Muscle layer of duodenum (tissue), 2 donors: ENCODE measurements around the gene RBM44.

Experiments used
- H3K27ac ChIP-seq: one replicate; pipeline ENCODE4 v1.7.0; 2013; ENCODE audit warnings: mild to moderate bottlenecking, low read length
- H3K27me3 ChIP-seq: one replicate; pipeline ENCODE4 v1.7.0; 2013; ENCODE audit warnings: low read depth, mild to moderate bottlenecking, control low read depth, low read length
- H3K36me3 ChIP-seq, 2 donors: one replicate each; pipeline ENCODE4 v1.7.0; 2013; ENCODE audit warnings: low read length in 2 of 2, control low read depth in 1 of 2, mild to moderate bottlenecking in 1 of 2; ENCODE audit not compliant: insufficient read depth in 2 of 2, control insufficient read depth in 1 of 2
- H3K4me1 ChIP-seq, 2 donors: one replicate each; pipeline ENCODE4 v1.7.0; 2013; ENCODE audit warnings: low read length in 2 of 2, mild to moderate bottlenecking in 2 of 2, control low read depth in 1 of 2, moderate library complexity in 1 of 2; ENCODE audit not compliant: insufficient read depth in 2 of 2, control insufficient read depth in 1 of 2
- H3K4me3 ChIP-seq, 2 donors: one replicate each; pipeline ENCODE4 v1.7.0; 2013; ENCODE audit warnings: low read length in 2 of 2, low read depth in 1 of 2, mild to moderate bottlenecking in 1 of 2
- H3K9me3 ChIP-seq, 2 donors: one replicate each; pipeline ENCODE4 v1.7.0; 2013; ENCODE audit warnings: low read length in 2 of 2, control low read depth in 1 of 2, mild to moderate bottlenecking in 1 of 2; ENCODE audit not compliant: control insufficient read depth in 1 of 2
- donor health status: healthy.

RBM44 gene

DNA sequence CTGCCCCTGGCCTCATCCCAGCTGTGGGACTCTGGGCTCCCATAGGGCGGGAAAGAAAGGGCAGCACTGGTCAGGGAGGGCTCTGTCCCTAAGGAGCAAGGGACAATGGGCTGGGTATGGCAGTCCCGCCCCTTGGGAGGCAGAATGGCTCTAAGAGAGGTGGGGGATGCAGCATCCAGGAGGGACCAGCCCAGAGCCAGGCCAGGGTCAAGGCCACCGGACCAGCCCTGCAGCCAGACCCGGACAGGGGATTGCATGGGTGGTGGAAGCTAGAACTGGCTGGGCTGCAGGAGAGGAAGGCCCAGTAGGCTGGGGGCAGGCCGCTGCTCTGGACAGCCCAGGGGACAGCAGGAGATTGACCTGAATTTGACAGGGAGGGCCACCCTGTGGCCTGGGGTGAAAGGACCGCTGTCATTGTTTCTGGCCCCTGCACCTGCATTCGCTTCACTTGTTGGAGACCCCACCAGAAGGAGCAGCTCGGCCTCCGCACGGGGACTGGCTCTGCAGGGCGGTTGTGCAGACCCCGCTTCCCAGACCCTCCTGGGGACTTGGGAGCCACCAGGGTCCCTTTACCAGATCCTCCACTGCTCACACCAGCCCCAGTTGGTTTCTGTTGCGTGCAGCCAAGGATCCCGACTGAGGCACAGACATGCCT is 75.4 kb downstream of the RBM44 start:
- Histone ChIP-seq H3K4me3 (peak overlapping the region in 1 of 2 donors; percentile 17), H3K36me3 (no peaks in the 10 kb centered on the region), H3K4me1 (peaks cover 0 to 38% of the 10 kb centered on the region in 2 donors), H3K9me3 (no peaks in the 10 kb centered on the region), H3K27ac (peak overlapping the region; percentile 0), H3K27me3 (no peaks in the 10 kb centered on the region)

DNA sequence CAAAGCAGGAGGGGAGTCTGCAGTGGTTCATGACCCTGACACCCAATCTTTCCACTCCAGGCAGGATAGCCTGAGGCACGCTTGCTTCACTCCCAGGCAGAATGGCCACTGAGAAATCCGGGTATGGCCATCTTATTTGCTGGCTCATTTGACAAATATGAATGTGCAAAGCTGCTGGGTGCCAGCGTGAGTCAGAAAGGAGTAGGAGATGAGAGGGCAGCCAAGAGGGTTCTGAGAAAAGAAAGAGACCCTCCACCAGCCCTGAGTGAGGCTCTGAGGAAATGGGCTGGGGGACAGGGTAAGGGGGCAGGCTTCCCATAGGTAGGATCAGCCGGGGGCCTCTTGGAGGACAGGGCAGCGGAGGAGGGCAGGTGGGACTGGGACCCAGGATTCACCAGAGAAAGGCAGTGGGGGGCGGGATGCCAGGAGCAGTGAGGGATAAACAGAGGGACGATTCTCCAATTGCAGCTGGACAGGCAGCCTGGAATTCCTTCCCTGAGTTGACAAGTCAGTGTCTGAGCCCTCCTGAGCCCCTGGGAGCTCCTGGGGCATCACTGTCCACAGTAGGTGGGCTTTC is 76.1 kb downstream of the RBM44 start:
- Histone ChIP-seq H3K27me3 (no peaks in the 10 kb centered on the region), H3K27ac (peak overlapping the region; percentile 23), H3K4me3 (no peak overlapping the region), H3K9me3 (no peaks in the 10 kb centered on the region), H3K36me3 (no peaks in the 10 kb centered on the region), H3K4me1 (peaks cover 0 to 38% of the 10 kb centered on the region in 2 donors)

DNA sequence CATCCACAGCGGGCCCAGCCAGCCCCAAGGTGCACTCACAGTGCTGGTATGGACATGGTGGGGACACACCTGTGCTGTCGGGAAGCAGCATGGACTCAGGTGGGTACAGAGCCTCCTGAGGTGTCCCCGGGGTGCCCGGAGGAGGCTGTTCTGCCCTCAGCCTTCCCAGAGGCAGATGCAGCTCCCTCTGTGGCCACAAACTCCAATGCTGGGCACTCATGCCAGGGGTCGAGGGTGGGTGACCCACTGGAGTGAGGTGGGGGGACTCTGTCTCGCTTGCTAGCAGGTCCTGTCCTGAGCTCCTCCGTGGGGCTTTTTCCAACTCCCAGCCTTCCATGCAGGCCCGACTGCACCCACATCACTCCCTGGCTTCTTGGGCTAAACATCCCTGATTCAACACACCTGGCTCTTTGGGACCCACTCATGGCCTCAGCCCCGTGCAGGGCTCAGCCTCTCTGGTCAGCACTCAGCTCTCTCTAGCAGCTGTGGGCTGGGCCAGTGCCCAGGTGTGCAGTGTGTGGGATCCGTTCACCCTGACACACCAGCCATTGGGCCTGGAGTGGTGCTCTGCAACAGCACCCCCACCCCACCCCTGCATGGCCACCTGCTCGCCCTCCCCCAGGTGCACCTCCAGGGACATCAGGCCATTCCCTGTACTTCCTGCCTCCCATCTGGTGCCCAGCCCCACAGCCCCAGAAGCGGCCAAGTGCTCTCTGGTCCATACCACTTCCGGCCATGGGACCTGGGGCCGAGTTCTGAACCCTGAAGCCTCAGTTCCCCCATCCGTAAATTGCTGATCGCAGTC is 76.9 kb downstream of the RBM44 start:
- Histone ChIP-seq H3K4me1 (peaks cover 0 to 38% of the 10 kb centered on the region in 2 donors), H3K27ac (peak overlapping the region; percentile 23), H3K36me3 (no peaks in the 10 kb centered on the region), H3K9me3 (no peaks in the 10 kb centered on the region), H3K27me3 (no peaks in the 10 kb centered on the region), H3K4me3 (no peak overlapping the region)

DNA sequence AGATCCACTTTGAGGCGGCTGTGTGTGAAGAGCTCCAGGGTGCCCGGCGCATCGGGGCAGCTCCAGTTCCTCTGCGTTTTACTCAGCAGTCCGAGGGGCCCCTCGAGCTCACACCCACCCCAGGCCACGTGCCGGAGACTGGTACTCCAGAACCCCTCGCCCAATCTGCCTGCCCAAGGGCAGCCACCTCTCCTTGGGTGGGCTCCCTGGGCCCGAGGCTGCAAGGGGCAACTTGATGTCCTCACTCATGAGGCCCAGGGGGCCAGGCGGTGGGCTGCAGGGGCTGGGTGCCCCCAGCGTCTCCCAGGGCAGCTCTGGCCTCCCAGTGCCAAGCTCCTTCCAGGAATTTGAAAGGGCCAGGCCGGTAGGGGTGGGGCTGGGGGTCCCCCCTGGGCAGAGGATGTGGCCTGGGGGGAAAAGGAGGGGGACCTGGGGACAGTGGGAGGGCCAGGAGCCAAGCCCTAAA is 77.5 kb downstream of the RBM44 start:
- H3K27ac ChIP-seq = no peak overlapping the region
- H3K4me3 ChIP-seq = no peak overlapping the region
- H3K9me3 ChIP-seq = no peaks in the 10 kb centered on the region
- no peaks in the 10 kb centered on the region for H3K27me3 ChIP-seq
- peaks cover under 1 to 3% of the 10 kb centered on the region in 2 donors for H3K36me3 ChIP-seq
- H3K4me1 ChIP-seq = peaks cover 0 to 38% of the 10 kb centered on the region in 2 donors

DNA sequence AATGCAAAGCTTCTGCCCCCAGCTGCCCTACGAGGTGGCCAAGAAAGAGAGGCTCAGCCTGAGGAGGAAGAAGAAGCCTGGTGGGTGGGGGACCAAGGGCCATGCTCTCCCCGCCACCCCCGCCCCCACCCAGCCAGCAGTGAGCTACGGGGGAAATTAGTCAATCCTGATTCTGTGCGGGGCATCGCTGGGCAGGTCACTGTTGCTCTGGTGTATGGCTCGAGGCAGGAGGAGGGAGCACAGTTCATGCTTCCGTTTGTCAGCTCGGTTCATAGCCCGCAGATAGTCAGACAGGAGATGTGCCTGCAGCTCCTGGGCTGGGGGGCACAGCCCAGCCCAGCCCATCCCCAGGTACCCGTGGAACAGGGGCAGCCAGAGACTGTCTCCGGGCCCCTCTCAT is 78.0 kb downstream of the RBM44 start:
- H3K4me1 ChIP-seq = peaks cover 0 to 38% of the 10 kb centered on the region in 2 donors
- H3K36me3 ChIP-seq = peaks cover 5 to 7% of the 10 kb centered on the region in 2 donors
- no peaks in the 10 kb centered on the region for H3K27me3 ChIP-seq

DNA sequence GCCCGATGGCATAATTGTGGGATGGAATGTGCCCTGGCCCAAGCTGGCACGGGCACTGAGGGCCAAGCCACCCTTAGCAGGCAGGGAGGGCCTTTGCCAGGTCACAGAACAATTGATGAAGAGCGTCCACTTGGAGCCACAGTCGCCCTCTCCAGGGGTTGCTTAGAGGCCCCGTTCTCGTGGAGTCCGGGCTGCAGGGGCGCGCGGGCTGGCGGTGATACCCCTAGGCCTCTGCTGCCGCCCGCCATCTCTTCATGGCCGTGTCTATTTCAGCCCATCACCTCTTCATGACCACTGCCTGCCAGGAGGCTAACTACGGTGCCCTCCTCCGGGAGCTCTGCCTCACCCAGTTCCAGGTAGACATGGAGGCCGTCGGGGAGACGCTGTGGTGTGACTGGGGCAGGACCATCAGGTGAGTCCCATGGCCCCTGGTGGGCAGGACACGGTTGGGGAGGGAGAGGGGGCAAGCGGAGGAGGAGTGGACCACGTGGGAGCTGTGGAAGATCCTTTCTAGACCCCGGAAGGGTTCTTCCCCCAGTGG is 78.4 kb downstream of the RBM44 start:
- H3K27ac ChIP-seq = no peak overlapping the region
- H3K4me1 ChIP-seq = peaks cover 0 to 37% of the 10 kb centered on the region in 2 donors
- no peak overlapping the region for H3K4me3 ChIP-seq
- H3K36me3 ChIP-seq = peaks cover 5 to 7% of the 10 kb centered on the region in 2 donors
- no peaks in the 10 kb centered on the region for H3K9me3 ChIP-seq
- H3K27me3 ChIP-seq = no peaks in the 10 kb centered on the region

More for the DNA sequence above, 78.0 kb downstream of the RBM44 start:
- Histone ChIP-seq H3K27ac (no peak overlapping the region), H3K9me3 (no peaks in the 10 kb centered on the region), H3K4me3 (no peak overlapping the region)

DNA sequence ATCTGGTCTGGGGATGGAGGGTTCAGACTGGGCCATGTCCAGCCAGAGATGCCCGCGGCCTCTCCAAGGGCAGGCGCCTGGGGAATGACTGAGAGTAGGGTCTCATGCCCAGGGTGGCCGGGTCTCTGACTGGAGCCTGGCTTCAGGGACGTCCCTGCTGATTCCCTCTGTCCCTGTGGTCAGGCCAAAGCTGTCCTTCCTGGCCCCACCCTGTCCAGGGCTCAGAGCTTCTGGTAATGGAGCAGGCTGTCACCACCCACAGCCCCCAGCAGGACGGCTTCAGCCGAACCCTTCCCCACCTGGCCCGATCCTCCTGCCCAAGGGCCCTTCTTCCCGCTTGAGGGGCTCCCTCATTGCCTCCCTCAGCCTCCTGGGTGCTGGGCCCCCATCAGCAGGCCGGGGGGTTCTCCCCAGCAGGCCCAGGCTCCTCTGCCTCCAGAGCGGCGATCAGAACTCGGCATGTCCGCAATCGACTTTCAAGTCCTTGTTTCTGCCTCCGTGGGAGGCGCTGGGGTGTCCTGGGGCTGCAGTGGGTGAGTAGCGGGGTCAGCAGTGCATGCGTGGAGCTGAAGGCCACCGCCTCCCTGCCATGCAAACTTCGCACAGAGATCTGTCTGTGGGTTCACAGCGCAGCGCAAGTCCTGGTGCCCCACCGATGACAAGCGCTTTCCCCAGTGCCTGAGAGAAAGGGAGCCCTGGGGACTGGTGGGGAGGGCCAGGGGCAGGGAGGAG is 79.2 kb downstream of the RBM44 start:
- Histone ChIP-seq H3K36me3 (peaks cover 5 to 7% of the 10 kb centered on the region in 2 donors), H3K4me1 (peaks cover 0 to 30% of the 10 kb centered on the region in 2 donors), H3K27me3 (no peaks in the 10 kb centered on the region), H3K27ac (no peak overlapping the region), H3K9me3 (no peaks in the 10 kb centered on the region), H3K4me3 (no peak overlapping the region)

DNA sequence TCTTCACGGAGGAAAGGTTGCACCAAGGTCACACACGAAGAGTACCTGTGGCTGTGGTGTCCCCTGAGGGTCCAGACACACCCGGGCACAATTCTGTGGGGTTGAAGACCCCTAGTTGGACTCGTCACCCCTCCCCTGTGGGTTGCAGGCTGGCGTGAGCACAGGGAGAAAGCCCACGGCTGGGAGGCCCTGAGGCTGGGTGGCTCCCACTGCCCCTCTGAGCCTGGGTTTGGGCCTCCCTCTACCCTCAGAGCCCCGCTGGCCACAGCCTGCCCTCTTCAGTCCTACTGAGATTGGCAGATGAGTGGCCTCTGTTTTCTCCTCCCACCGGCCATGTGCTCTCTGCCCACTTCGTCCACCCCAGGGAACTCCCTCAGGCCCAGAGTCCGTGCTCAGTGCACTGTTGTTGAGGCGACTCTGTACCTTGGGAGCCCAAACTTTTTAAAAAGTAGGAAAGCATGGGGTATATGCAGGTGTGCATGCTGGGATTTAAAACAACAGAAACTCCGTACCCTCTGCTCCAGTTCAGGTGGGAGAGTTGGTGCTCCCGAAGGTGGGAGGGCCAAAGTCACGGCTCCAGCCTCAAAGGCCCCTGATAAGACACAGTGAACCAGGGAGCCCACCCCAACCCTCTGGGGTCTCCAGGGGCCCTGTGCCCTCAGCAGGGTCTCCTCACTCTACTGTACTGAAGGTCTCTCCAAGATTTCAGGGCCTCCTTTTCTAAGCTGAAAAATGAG is 79.9 kb downstream of the RBM44 start:
- Histone ChIP-seq H3K27ac (peak overlapping the region; percentile 21), H3K4me3 (no peak overlapping the region), H3K9me3 (no peaks in the 10 kb centered on the region), H3K4me1 (peaks cover 0 to 25% of the 10 kb centered on the region in 2 donors), H3K36me3 (peaks cover 5 to 7% of the 10 kb centered on the region in 2 donors), H3K27me3 (no peaks in the 10 kb centered on the region)

DNA sequence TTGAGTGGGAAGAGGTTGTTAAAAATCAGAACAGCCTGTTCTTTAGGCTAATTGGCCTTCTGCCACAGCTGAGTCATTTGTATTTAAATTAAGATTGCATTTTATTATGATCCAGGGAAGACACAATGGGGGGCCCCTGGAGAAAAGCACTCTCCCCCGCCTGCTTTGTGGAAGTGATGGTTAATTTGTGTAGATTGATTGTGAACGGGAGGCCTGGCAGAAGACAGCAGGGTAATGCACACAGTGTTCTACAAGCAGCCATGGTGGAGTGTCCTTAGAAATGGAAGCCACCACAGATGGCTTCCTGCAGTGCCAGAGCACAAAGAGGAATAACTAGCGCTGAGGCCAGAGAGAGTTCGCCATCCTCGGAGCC is 80.5 kb downstream of the RBM44 start:
- Histone ChIP-seq H3K4me3 (no peak overlapping the region), H3K36me3 (peaks cover 5 to 7% of the 10 kb centered on the region in 2 donors), H3K27ac (no peak overlapping the region), H3K9me3 (no peaks in the 10 kb centered on the region), H3K4me1 (peaks cover 0 to 25% of the 10 kb centered on the region in 2 donors), H3K27me3 (no peaks in the 10 kb centered on the region)

DNA sequence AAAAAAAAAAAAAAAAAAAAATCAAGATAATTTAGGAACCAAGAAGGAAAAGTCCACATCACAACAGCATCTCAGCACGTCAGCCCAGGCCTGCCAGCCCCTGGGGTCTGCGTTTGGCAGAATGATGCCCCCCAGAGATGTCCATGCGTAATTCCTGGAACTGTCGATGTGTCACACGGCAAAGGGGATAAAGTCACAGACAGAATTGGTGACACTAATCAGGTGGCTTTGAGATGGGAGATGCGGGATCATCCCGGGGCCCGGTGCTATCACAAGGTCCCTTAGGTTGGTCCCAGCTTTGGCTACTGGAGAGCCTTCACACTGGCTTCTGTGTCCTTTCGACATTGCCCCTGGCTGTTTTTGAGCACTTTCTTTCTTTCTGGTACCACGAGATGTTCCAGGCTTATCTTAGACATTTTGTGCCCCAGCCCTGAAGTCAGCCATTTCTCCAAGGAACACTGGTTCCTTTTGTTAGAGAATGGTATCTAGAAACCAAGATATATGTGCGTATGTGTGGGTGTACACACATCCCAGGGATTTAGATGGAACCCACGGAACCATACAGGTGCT is 81.5 kb downstream of the RBM44 start:
- H3K4me3 ChIP-seq = no peak overlapping the region
- H3K9me3 ChIP-seq = no peaks in the 10 kb centered on the region
- H3K27ac ChIP-seq = no peak overlapping the region
- peaks cover 0 to 24% of the 10 kb centered on the region in 2 donors for H3K4me1 ChIP-seq
- H3K27me3 ChIP-seq = no peaks in the 10 kb centered on the region
- peaks cover 5 to 7% of the 10 kb centered on the region in 2 donors for H3K36me3 ChIP-seq
